SJCRH30 (cell line): Measurements from ENCODE around the gene UFC1. TPM values are rescaled to one million over a fixed set of nuclear protein-coding genes. Genes with fewer than 3 reads are reported as not detected.

Experiments
- DNase-seq, 2 experiments: peaks; one replicate each; pipeline ENCODE4 v3.0.0-alpha.2; 2015 to 2020
- H3K27ac ChIP-seq: fragments of 250-450 bp; sonication (Bioruptor Pico); 2 replicates; pipeline ENCODE4 v1.5.1; 2020; ENCODE audit warnings: mild to moderate bottlenecking, moderate library complexity
- H3K27me3 ChIP-seq: fragments of 250-450 bp; sonication (Bioruptor Pico); 2 replicates; pipeline ENCODE4 v1.5.1; 2020; ENCODE audit warnings: mild to moderate bottlenecking, moderate library complexity
- H3K36me3 ChIP-seq: fragments of 250-450 bp; sonication (Bioruptor Pico); 2 replicates; pipeline ENCODE4 v1.5.1; 2020; ENCODE audit warnings: mild to moderate bottlenecking, moderate library complexity
- H3K4me1 ChIP-seq: fragments of 250-450 bp; sonication (Bioruptor Pico); 2 replicates; pipeline ENCODE4 v1.5.1; 2020; ENCODE audit warnings: mild to moderate bottlenecking, moderate library complexity
- H3K4me3 ChIP-seq: fragments of 250-450 bp; sonication (Bioruptor Pico); 2 replicates; pipeline ENCODE4 v1.5.1; 2020; ENCODE audit warnings: mild to moderate bottlenecking, moderate library complexity
- H3K9me3 ChIP-seq: fragments of 250-450 bp; sonication (Bioruptor Pico); replicated peaks from 2 replicates; pipeline ENCODE4 v1.5.1; 2020; ENCODE audit warnings: mild to moderate bottlenecking, moderate library complexity
- total RNA-seq: library from RNA; depleted of rRNA; stranded (reverse); fragments of >200 nt; shearing (Covaris generic); gene quantifications from 2 replicates; pipeline ENCODE4 v1.2.3, GENCODE V29; 2014; rRNA removed

Gene UFC1
- total RNA-seq, 1 experiment from 2014 or later: 51.6 TPM

DNA sequence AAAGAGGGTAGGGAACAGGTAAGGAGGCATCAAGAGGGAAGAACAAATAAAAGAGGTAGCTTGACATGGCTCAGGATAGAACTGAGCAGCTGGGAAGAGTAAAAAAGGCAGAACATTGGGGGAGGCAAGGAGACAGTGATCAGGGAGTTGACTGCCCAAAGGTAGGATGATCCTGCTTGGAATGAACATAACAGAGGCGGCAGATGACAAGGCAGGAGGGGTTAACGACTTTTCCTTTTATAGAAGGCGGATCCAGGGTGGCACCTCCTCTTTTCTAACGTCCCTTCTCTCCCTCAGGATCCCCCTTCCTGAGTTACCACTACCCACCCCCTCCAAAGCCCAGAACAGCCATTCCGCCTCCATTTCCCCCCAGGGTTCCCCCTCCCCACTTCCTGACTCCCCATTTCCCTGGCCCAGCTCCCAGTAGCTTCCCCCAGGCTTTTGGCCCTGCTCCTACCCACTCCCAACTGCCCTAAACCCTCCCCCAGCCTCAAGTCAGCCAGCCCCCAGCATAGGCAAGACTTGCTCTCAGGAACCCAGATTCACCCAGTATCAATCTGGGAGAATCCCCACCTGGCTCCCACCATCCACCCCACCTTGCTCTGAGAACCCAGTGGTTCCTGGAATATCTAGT, 45.8 kb downstream of the UFC1 start:
- no peaks in the 10 kb centered on the region for H3K9me3 ChIP-seq
- peak overlapping the region; percentile 25 for H3K4me3 ChIP-seq
- H3K4me1 ChIP-seq: peaks cover 26% of the 10 kb centered on the region
- peak overlapping the region; percentile 93 for H3K27ac ChIP-seq
- peaks cover 5% of the 10 kb centered on the region; the same call in 1 of the 2 replicates for H3K36me3 ChIP-seq
- no peaks in the 10 kb centered on the region for H3K27me3 ChIP-seq
- peak in 1 of 2 experiments; percentile 24 for DNase-seq

- Histone ChIP-seq H3K4me3 (no peak overlapping the region), H3K4me1 (peaks cover 26% of the 10 kb centered on the region), H3K27ac (peak overlapping the region; percentile 93), H3K36me3 (peaks cover under 1% of the 10 kb centered on the region; the same call in 1 of the 2 replicates), H3K9me3 (no peaks in the 10 kb centered on the region), H3K27me3 (no peaks in the 10 kb centered on the region)
- no peak for DNase-seq
Measured at GRCh38 chr1:161200421-161200991, 46.7 kb downstream of the UFC1 start.

DNA sequence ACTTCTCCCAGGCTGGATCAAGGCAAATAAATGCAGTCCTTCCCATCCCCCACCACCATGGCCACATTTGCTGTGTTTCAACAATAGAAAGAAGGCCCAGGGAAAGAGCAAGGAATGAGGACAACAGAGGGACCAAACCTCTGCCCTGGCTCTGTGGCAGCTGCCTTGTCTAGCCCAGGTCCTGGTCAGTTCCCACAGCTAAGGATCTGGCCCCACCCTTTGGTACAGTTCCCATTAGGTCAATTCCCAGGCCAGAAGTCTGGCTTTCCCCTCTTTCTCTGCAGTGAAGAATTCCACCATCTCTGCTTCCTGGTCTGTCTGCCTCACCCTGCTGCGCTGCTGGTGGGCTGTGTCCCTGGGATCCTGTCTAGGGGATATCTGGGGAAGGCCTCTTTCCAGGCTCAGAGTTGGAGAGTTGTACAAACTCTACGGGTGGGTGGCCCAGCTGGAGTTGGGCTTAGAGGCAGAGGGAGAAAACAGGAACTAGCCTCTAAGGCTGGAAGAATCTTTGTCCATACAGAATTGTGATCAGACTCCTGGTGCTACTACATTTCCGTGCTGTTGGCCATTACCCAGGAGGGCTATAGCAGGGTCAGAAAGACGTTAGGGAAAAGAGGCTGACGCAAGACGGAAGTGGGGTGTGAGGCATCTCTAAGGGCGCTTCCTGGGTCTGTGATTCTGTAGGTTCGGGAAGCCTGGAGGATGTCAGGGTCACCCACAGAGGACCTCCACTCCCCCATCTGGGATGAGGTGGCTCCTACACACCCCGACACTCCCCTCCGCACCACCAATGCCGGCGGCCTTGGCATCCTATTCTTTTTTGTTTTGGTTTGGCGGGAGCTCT, 47.4 kb downstream of the UFC1 start:
- no peaks in the 10 kb centered on the region for H3K36me3 ChIP-seq
- peak overlapping the region; percentile 93 for H3K27ac ChIP-seq
- peaks cover 25% of the 10 kb centered on the region for H3K4me1 ChIP-seq
- no peaks in the 10 kb centered on the region for H3K9me3 ChIP-seq
- peak; percentile 40 to 48 for DNase-seq
- no peaks in the 10 kb centered on the region for H3K27me3 ChIP-seq
- H3K4me3 ChIP-seq: peak overlapping the region; percentile 72

GRCh38 chr1:161201836-161202712, 48.3 kb downstream of the UFC1 start, which contains the start of gene NDUFS2:
NDUFS2 (plus strand) TSS chr1:161202367; CDS start chr1:161202386, 19 bp downstream.
- Histone ChIP-seq H3K27me3 (no peaks in the 10 kb centered on the region), H3K4me3 (peak within 1 kb of the TSS; percentile 72), H3K4me1 (peaks cover 21% of the 10 kb centered on the region), H3K27ac (peak within 1 kb of the TSS; percentile 93), H3K9me3 (no peaks in the 10 kb centered on the region), H3K36me3 (0 out of 2 replicates have a peak, but pooled peaks cover 4% of the 10 kb centered on the region)
- peak; percentile 97 to 98 for DNase-seq

DNA sequence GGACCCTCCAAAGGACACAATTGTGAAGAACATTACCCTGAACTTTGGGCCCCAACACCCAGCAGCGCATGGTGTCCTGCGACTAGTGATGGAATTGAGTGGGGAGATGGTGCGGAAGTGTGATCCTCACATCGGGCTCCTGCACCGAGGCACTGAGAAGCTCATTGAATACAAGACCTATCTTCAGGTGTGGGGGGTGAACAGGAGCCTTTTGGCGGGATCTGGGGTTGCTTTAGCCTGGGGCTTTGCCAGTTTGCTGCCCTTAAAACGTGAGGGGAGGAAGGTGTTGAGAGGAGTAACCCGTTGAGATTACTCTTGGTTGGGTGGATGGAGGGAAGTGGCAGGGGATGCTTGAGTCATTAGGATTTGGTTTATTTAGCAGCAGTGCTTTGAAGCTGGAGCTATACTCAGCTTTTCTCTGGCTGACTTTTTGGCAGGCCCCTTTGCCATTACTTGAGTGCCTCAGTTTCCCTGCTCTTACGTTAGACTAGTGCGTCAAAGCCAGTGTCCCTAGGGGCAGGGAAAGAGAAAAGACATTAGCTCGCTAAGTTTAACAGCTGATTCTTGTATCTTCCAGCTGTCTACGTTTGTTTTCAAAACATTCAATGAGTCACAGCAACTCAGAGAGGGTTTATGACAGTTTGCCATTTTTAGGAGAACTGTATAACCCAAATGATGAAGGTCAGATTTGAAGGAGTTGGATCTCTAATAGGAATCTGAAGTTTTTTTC, 52.8 kb downstream of the UFC1 start:
- H3K9me3 ChIP-seq: no peaks in the 10 kb centered on the region
- no peaks in the 10 kb centered on the region for H3K27me3 ChIP-seq
- H3K27ac ChIP-seq: no peak overlapping the region
- no peaks in the 10 kb centered on the region for H3K4me1 ChIP-seq
- no peak for DNase-seq
- H3K4me3 ChIP-seq: no peak overlapping the region
- H3K36me3 ChIP-seq: peaks cover 26% of the 10 kb centered on the region

- DNase-seq: no peak
- Histone ChIP-seq H3K4me1 (no peaks in the 10 kb centered on the region), H3K27ac (no peak overlapping the region)
Measured at GRCh38 chr1:161207173-161207572, 53.4 kb downstream of the UFC1 start.

More at GRCh38 chr1:161207173-161207572, 53.4 kb downstream of the UFC1 start:
- Histone ChIP-seq H3K36me3 (peaks cover 29% of the 10 kb centered on the region), H3K4me3 (no peak overlapping the region), H3K9me3 (no peaks in the 10 kb centered on the region), H3K27me3 (no peaks in the 10 kb centered on the region)

Other genes with a start within 250 kb of the UFC1 start
- gene ITLN2, start 199.2 kb upstream of the UFC1 start, total RNA-seq: not detected in 2 replicates
- not detected in 2 replicates for gene F11R, start 132.8 kb upstream of the UFC1 start, total RNA-seq
- gene TSTD1, start 115.0 kb upstream of the UFC1 start, total RNA-seq: not detected in 2 replicates
- 65.6 and 66.4 TPM in 2 replicates for gene USF1, start 108.0 kb upstream of the UFC1 start, total RNA-seq
- 0.12 and 0.23 TPM in 2 replicates for gene ARHGAP30, start 84.1 kb upstream of the UFC1 start, total RNA-seq
- 0.04 TPM in 1 of 2 replicates, not detected in the other for gene NECTIN4, start 64.4 kb upstream of the UFC1 start, total RNA-seq
- not detected in 2 replicates for gene KLHDC9, start 55.6 kb upstream of the UFC1 start, total RNA-seq
- gene PFDN2, start 35.9 kb upstream of the UFC1 start, total RNA-seq: 78.2 and 78.5 TPM in 2 replicates
- 12.8 and 17.2 TPM in 2 replicates for gene NIT1, start 35.9 kb upstream of the UFC1 start, total RNA-seq
- 19.4 and 24.1 TPM in 2 replicates for gene DEDD, start 21.3 kb upstream of the UFC1 start, total RNA-seq
- 16.0 and 17.6 TPM in 2 replicates for gene USP21, start 5.5 kb downstream of the UFC1 start, total RNA-seq
- 11.1 and 13.5 TPM in 2 replicates for gene PPOX, start 12.4 kb downstream of the UFC1 start, total RNA-seq
- gene B4GALT3, start 23.5 kb downstream of the UFC1 start, total RNA-seq: 31.4 and 36.3 TPM in 2 replicates
- gene ADAMTS4, start 45.1 kb downstream of the UFC1 start, total RNA-seq: 9.6 and 11.0 TPM in 2 replicates
- 60.3 and 60.5 TPM in 2 replicates for gene NDUFS2, start 48.4 kb downstream of the UFC1 start, total RNA-seq
- 0.28 and 0.30 TPM in 2 replicates for gene FCER1G, start 61.3 kb downstream of the UFC1 start, total RNA-seq
- gene APOA2, start 69.7 kb downstream of the UFC1 start, total RNA-seq: not detected in 2 replicates
- 8.0 and 8.9 TPM in 2 replicates for gene TOMM40L, start 72.1 kb downstream of the UFC1 start, total RNA-seq
- gene NR1I3, start 84.2 kb downstream of the UFC1 start, total RNA-seq: not detected in 2 replicates
- 0.28 TPM in 1 of 2 replicates, not detected in the other for gene PCP4L1, start 104.8 kb downstream of the UFC1 start, total RNA-seq
- gene MPZ, start 156.0 kb downstream of the UFC1 start, total RNA-seq: 0.71 and 1.1 TPM in 2 replicates
- gene SDHC, start 160.4 kb downstream of the UFC1 start, total RNA-seq: 53.8 and 61.8 TPM in 2 replicates
- not detected in 2 replicates for gene CFAP126, start 213.9 kb downstream of the UFC1 start, total RNA-seq